Activated CD8-positive, alpha-beta T cell treated with anti-CD3 and anti-CD28 coated beads for 36 hours (primary cell): ENCODE results near the gene VCY. TPM values are rescaled to one million over a fixed set of nuclear protein-coding genes. Genes with fewer than 3 reads are reported as not detected.
"Not testable (repeated sequence)": the region's sequence is repeated elsewhere in the genome, so short reads cannot be mapped to it uniquely, and the experiment has no call there.

Experiments
- ATAC-seq: fragments of 200-7000 bp; cut with Tn5 transposase; one replicate; pipeline ENCODE4 v1.10.0; 2021; ENCODE audit warnings: mild to moderate bottlenecking, moderate library complexity
- CTCF ChIA-PET: fragments of 350-600 bp; sonication (Branson Sonifier 250); formaldehyde crosslinking; loops from one replicate; lab custom pipeline; 2021; ENCODE audit warnings: antibody characterized with exemption; lab: Charles Lee
- POLR2A ChIA-PET: fragments of 350-600 bp; sonication (Branson Sonifier 250); formaldehyde crosslinking; loops from one replicate; lab custom pipeline; 2021; ENCODE audit warnings: antibody characterized with exemption; lab: Charles Lee
- DNase-seq: peaks from one replicate; pipeline ENCODE4 v3.0.0-alpha.2; 2020
- H3K27ac Mint-ChIP-seq: one replicate; pipeline ENCODE4 v1.8.0; 2021; ENCODE audit warnings: mild to moderate bottlenecking, mixed read lengths
- H3K27me3 Mint-ChIP-seq: one replicate; pipeline ENCODE4 v1.8.0; 2021; ENCODE audit warnings: mixed read lengths
- H3K36me3 Mint-ChIP-seq: one replicate; pipeline ENCODE4 v1.8.0; 2021; ENCODE audit warnings: low read depth, mixed read lengths
- H3K4me1 Mint-ChIP-seq: one replicate; pipeline ENCODE4 v1.8.0; 2021; ENCODE audit warnings: low read depth, mixed read lengths
- H3K4me3 Mint-ChIP-seq: one replicate; pipeline ENCODE4 v1.8.0; 2021; ENCODE audit warnings: mild to moderate bottlenecking, moderate library complexity, mixed read lengths
- H3K9me3 Mint-ChIP-seq: one replicate; pipeline ENCODE4 v1.8.0; 2021; ENCODE audit warnings: mixed read lengths
- intact Hi-C: fragments of 100-400 bp; cut with micrococcal nuclease; formaldehyde crosslinking; loops from one replicate; pipeline ENCODE4 v1.10.0; 2022
- total RNA-seq, 2 experiments: library from RNA; stranded (reverse); gene quantifications; one replicate each; pipeline ENCODE4 v1.2.3, GENCODE V29; 2021

Gene VCY
- total RNA-seq, result not detected

DNA sequence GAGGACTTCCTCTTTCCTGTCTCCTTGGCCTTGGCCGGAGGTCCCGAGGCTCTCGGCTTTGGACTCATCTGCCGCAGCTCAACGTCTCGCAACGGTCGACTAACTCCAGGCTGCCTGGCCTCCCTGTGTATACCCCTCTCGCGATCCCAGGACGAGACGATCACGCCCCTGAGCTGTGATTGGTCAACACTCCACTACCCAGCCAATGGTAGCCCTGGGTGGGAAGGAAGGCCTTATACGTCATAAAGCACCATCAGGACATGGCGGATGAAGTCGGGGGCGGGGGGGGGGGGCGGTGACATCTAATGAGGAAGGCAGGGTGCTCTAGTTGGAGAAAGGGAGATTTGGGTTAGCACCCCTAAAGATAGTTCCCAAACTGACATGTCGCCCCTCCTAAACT is at the start of gene VCY:
Gene VCY, minus strand, starts transcription at position 101 of the 400 bp plus-strand sequence. Its CDS starts 33 bp downstream, at position 68.
- H3K27me3 Mint-ChIP-seq, H3K4me1 Mint-ChIP-seq, H3K9me3 Mint-ChIP-seq, H3K4me3 Mint-ChIP-seq, H3K27ac Mint-ChIP-seq, CTCF ChIA-PET, H3K36me3 Mint-ChIP-seq, DNase-seq, POLR2A ChIA-PET, ATAC-seq, intact Hi-C loops: not testable (repeated sequence)

DNA sequence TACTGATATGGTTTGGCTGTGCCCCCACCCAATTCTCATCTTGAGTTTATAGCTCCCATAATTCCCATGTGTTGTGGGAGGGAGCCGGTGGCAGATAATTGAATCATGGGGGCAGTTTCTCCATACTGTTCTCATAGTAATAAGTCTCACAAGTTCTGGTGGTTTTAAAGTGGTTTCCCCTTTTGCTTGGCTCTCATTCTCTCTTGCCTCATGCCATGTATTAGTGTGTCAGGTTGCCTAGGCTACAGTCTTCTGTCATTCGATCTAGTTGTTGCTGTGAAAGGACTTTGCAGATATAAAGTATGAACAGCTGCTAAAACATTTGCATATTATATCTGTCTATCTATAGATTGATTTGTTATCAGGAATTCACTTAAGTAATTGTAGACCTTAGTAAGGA is 44.1 kb upstream of the VCY start:
- H3K36me3 Mint-ChIP-seq, H3K27me3 Mint-ChIP-seq, H3K4me3 Mint-ChIP-seq, DNase-seq, intact Hi-C loops, H3K27ac Mint-ChIP-seq, H3K9me3 Mint-ChIP-seq, POLR2A ChIA-PET, CTCF ChIA-PET, H3K4me1 Mint-ChIP-seq, ATAC-seq: not testable (repeated sequence)

- intact Hi-C loops, ATAC-seq, H3K4me1 Mint-ChIP-seq, POLR2A ChIA-PET, H3K9me3 Mint-ChIP-seq, H3K27me3 Mint-ChIP-seq, H3K27ac Mint-ChIP-seq, CTCF ChIA-PET, H3K4me3 Mint-ChIP-seq, H3K36me3 Mint-ChIP-seq, DNase-seq: not testable (repeated sequence)
Measured at GRCh38 chrY:14011916-14012315, 25.6 kb upstream of the VCY start.

GRCh38 chrY:13942406-13942805 is 43.9 kb downstream of the VCY start:
- H3K27me3 Mint-ChIP-seq, CTCF ChIA-PET: not testable (repeated sequence)

More at GRCh38 chrY:13942406-13942805, 43.9 kb downstream of the VCY start:
- H3K9me3 Mint-ChIP-seq, intact Hi-C loops, H3K27ac Mint-ChIP-seq, H3K36me3 Mint-ChIP-seq, ATAC-seq, H3K4me1 Mint-ChIP-seq, DNase-seq, H3K4me3 Mint-ChIP-seq, POLR2A ChIA-PET: not testable (repeated sequence)

Other genes with a start within 250 kb of the VCY start
- gene VCY1B, start 69.8 kb upstream of the VCY start, total RNA-seq, result not detected